ENCODE measurements around the gene EFCC1.

Gene EFCC1

GRCh38 chr3:128969993-128970739 is 30.9 kb upstream of the EFCC1 start:
- TF ChIP-seq, protein P1, sequence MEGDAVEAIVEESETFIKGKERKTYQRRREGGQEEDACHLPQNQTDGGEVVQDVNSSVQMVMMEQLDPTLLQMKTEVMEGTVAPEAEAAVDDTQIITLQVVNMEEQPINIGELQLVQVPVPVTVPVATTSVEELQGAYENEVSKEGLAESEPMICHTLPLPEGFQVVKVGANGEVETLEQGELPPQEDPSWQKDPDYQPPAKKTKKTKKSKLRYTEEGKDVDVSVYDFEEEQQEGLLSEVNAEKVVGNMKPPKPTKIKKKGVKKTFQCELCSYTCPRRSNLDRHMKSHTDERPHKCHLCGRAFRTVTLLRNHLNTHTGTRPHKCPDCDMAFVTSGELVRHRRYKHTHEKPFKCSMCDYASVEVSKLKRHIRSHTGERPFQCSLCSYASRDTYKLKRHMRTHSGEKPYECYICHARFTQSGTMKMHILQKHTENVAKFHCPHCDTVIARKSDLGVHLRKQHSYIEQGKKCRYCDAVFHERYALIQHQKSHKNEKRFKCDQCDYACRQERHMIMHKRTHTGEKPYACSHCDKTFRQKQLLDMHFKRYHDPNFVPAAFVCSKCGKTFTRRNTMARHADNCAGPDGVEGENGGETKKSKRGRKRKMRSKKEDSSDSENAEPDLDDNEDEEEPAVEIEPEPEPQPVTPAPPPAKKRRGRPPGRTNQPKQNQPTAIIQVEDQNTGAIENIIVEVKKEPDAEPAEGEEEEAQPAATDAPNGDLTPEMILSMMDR (IDR thresholded peaks at IDR 0.05; ENCODE audit: low read depth, low read length, missing control alignments): peak; percentile 96
- peak; percentile 15 for DNase-seq (ENCODE audit: low read depth)
- no peak overlapping the region for H3K4me3 ChIP-seq (ENCODE audit: low read depth, low read length)
- in situ Hi-C loops (cut with HindIII; ENCODE audit: low sequenced_read_pairs): no loop called here

DNA sequence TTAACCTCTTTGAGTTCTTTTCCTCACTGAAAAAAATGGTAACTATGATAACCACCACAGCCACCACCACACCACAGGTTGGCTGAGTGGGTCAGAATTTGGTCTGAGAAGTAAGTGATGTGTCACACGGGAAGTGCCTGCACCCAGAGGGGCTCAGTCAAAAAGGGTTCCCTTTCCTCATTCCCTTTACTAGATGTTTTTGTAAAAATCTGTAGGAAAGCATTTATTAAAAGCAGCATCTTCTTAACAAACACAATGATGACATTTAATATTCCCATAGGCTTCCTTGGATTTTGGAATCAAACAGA is 30.4 kb upstream of the EFCC1 start:
- no peak overlapping the region for H3K4me3 ChIP-seq (ENCODE audit: low read depth, low read length)
- DNase-seq (ENCODE audit: low read depth): no peak
- TF ChIP-seq, protein P1 (IDR thresholded peaks at IDR 0.05; ENCODE audit: low read depth, low read length, missing control alignments): no peak
- in situ Hi-C loops (cut with HindIII; ENCODE audit: low sequenced_read_pairs): no loop called here

DNA sequence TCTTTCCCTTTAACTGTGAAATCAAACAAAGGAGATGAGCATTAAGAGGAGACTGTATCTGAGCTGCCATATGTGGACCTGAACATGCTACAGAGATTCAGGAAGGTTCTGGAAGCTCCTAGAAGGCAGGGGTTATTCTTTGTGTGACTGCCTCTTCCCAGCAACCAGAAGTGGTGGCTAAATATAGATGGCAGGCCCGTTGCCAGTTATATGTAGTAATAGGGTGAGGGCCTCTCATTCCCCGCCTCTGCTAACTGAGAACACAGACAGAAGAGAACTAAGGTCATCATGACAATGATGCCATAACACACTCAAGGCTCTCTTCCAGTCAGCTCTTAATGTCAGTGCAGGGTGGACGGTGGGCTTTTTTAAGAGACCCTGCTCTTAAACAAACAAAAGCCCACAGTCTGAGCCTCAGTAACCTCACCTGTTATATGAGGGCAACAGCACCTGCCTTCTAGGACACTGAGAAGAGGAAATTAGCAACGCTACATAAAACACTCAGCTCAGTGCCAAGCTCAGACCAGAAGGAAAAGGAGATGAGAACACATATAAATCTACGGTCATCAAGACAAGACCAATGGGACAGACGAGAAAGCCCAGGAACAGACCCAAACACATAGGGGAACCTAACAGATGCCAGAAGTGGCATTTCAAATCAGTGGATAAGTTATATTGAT is 29.5 kb upstream of the EFCC1 start:
- TF ChIP-seq, protein P1 (IDR thresholded peaks at IDR 0.05; ENCODE audit: low read depth, low read length, missing control alignments): no peak
- no peak overlapping the region for H3K4me3 ChIP-seq (ENCODE audit: low read depth, low read length)
- in situ Hi-C loops (cut with HindIII; ENCODE audit: low sequenced_read_pairs): no loop called here
- DNase-seq (ENCODE audit: low read depth): no peak

GRCh38 chr3:128973988-128974564 is 27.0 kb upstream of the EFCC1 start:
- TF ChIP-seq, protein P1 (IDR thresholded peaks at IDR 0.05; ENCODE audit: low read depth, low read length, missing control alignments): no peak
- in situ Hi-C loops (cut with HindIII; ENCODE audit: low sequenced_read_pairs): no loop called here
- no peak for DNase-seq (ENCODE audit: low read depth)
- no peak overlapping the region for H3K4me3 ChIP-seq (ENCODE audit: low read depth, low read length)

DNA sequence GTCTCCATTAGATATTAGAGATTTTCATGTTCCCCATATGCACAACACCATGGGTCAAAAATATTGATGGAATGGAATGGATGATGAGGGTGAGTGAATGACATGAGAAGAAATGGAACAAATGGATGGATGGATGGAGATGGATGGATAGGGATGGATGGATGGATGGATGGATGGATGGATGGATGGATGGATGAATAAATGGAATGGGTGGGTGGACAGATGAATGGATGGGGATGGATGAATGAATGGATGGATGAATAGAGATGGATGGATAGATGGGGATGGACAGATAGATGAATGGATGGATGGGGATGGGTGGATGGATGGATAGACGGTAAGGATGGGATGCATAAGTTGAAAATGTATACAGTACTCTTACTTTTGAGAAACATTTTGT is 25.8 kb upstream of the EFCC1 start:
- TF ChIP-seq, protein P1 (IDR thresholded peaks at IDR 0.05; ENCODE audit: low read depth, low read length, missing control alignments): no peak

DNA sequence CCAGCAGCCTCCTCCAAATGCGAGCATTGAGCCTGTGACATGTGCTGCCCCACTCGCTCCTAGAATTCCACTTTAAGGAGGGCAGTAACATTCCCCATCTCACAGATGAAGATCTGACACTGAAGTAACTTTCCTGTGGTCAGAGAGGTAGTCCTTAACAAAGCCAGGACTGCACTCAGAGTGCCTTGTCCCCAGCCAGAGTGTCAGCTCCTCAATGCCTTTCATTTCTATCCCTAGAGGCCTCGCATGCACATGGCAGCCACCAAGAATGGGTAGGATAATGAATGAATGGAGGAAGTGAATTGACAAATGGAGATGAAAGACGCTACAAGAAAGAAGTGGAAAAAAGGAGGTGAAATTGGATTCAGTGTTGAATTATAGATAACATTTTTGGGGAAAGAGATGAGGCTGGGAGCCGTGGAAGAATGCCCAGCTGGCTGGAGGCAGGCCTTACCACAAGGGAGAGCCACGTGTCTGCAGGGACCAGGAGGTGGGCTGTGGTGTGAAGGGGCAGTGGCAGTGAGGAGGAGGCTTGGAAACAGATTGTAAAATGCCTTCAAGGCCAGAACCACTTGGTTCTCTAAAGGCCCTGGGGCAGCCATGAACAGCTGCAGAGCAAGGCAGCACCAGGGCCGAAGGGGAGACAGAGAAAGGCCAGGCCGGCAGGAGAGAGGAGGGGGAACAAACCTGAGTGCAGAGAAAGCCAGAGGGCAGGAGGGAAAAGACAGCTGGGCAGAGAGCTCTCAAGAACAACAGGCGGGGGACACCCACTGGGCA is 17.6 kb upstream of the EFCC1 start:
- TF ChIP-seq, protein P1 (IDR thresholded peaks at IDR 0.05; ENCODE audit: low read depth, low read length, missing control alignments): no peak
- in situ Hi-C loops (cut with HindIII; ENCODE audit: low sequenced_read_pairs): no loop called here
- DNase-seq (ENCODE audit: low read depth): no peak
- no peak overlapping the region for H3K4me3 ChIP-seq (ENCODE audit: low read depth, low read length)

More for the DNA sequence above, 25.8 kb upstream of the EFCC1 start:
- no peak overlapping the region for H3K4me3 ChIP-seq (ENCODE audit: low read depth, low read length)
- in situ Hi-C loops (cut with HindIII; ENCODE audit: low sequenced_read_pairs): no loop called here
- DNase-seq (ENCODE audit: low read depth): no peak

Measured in astrocyte of the cerebellum (primary cell).